Hematopoietic multipotent progenitor cell treated with erythropoietin and hydrocortisone succinate and interleukin-3 and kit ligand, for 4 days (in vitro differentiated cells): ENCODE data around the gene YES1.
"Not testable (repeated sequence)": the region's sequence is repeated elsewhere in the genome, so short reads cannot be mapped to it uniquely, and the experiment has no call there.

Experiments used
- DNase-seq: peaks from one replicate; pipeline ENCODE4 v3.0.0-alpha.2; 2015

YES1 gene

GRCh38 chr18:820591-821165 lies 8.6 kb upstream of the YES1 start:
- DNase-seq: no peak

- no peak for DNase-seq
Observed at GRCh38 chr18:816869-817268, 4.8 kb upstream of the YES1 start.

GRCh38 chr18:816088-816653 lies 4.1 kb upstream of the YES1 start:
- no peak for DNase-seq

GRCh38 chr18:815353-815752 lies 3.3 kb upstream of the YES1 start:
- DNase-seq: no peak

GRCh38 chr18:814300-815084 lies 2.5 kb upstream of the YES1 start:
- peak; percentile 83 for DNase-seq

GRCh38 chr18:813172-814071 lies 1.4 kb upstream of the YES1 start:
- peak; percentile 95 for DNase-seq

GRCh38 chr18:812376-813171 lies 532 bp upstream of the YES1 start:
- DNase-seq: peak; percentile 93

GRCh38 chr18:811182-811891 lies 705 bp downstream of the YES1 start:
- DNase-seq: peak; percentile 42

- DNase-seq: no peak
Observed at GRCh38 chr18:809985-810642, 1.9 kb downstream of the YES1 start.

GRCh38 chr18:809228-809627 lies 2.8 kb downstream of the YES1 start:
- not testable (repeated sequence) for DNase-seq

GRCh38 chr18:808502-808901 lies 3.5 kb downstream of the YES1 start:
- DNase-seq: no peak

- DNase-seq: peak; percentile 66
Observed at GRCh38 chr18:808086-808485, 4.0 kb downstream of the YES1 start.

- DNase-seq: no peak
Observed at GRCh38 chr18:805755-806110, 6.3 kb downstream of the YES1 start.

GRCh38 chr18:805008-805754 lies 6.9 kb downstream of the YES1 start:
- DNase-seq: peak; percentile 36

GRCh38 chr18:801137-801536 lies 10.9 kb downstream of the YES1 start:
- peak; percentile 60 for DNase-seq

GRCh38 chr18:799943-800342 lies 12.1 kb downstream of the YES1 start:
- no peak for DNase-seq

- DNase-seq: not testable (repeated sequence)
Observed at GRCh38 chr18:795383-795782, 16.7 kb downstream of the YES1 start.

GRCh38 chr18:789397-789796 lies 22.6 kb downstream of the YES1 start:
- DNase-seq: no peak

- DNase-seq: peak; percentile 87
Observed at GRCh38 chr18:785242-785641, 26.8 kb downstream of the YES1 start.

GRCh38 chr18:784470-785172 lies 27.4 kb downstream of the YES1 start:
- DNase-seq: no peak
